WERI-Rb-1 (cell line): ENCODE results near the gene CACNB1.

ENCODE experiments used
- DNase-seq: peaks from one replicate; pipeline ENCODE4 v3.0.0-alpha.2; 2020
- H3K27ac ChIP-seq: fragments of 250-450 bp; sonication (Bioruptor Pico); 2 replicates; pipeline ENCODE4 v1.5.1; 2020; ENCODE audit warnings: mild to moderate bottlenecking, moderate library complexity
- H3K27me3 ChIP-seq: fragments of 250-450 bp; sonication (Bioruptor Pico); 2 replicates; pipeline ENCODE4 v1.5.1; 2021; ENCODE audit warnings: mild to moderate bottlenecking, low read depth, moderate library complexity; ENCODE audit not compliant: insufficient read depth, severe bottlenecking
- H3K36me3 ChIP-seq: fragments of 250-450 bp; sonication (Bioruptor Pico); 2 replicates; pipeline ENCODE4 v1.5.1; 2020; ENCODE audit warnings: mild to moderate bottlenecking, moderate library complexity
- H3K4me3 ChIP-seq: 2 replicates; pipeline ENCODE4 v1.5.1; 2011; ENCODE audit warnings: low read depth, mild to moderate bottlenecking, control low read depth, low read length
- H3K9me3 ChIP-seq: fragments of 250-450 bp; sonication (Bioruptor Pico); 2 replicates; pipeline ENCODE4 v1.5.1; 2021; ENCODE audit warnings: mild to moderate bottlenecking, moderate library complexity; ENCODE audit not compliant: severe bottlenecking
- CTCF ChIP-seq: IDR thresholded peaks from 2 replicates; pipeline ENCODE4 v1.5.1; 2011; ENCODE audit warnings: low read depth, mild to moderate bottlenecking, control low read depth, inconsistent platforms, low read length

CACNB1 gene

GRCh38 chr17:39200957-39201510, 3.6 kb upstream of the CACNB1 start:
- H3K36me3 ChIP-seq = peaks cover 43% of the 10 kb centered on the region
- H3K27ac ChIP-seq = peak overlapping the region; percentile 100
- H3K9me3 ChIP-seq = no peaks in the 10 kb centered on the region
- no peaks in the 10 kb centered on the region for H3K27me3 ChIP-seq
- TF ChIP-seq CTCF = no peak
- H3K4me3 ChIP-seq = peak overlapping the region; percentile 96
- DNase-seq = no peak

- TF ChIP-seq CTCF = no peak
- H3K9me3 ChIP-seq = no peaks in the 10 kb centered on the region
- DNase-seq = peak; percentile 67
- H3K36me3 ChIP-seq = peaks cover 43% of the 10 kb centered on the region
- no peaks in the 10 kb centered on the region for H3K27me3 ChIP-seq
- peak within 1 kb of the TSS; percentile 100 for H3K27ac ChIP-seq
- H3K4me3 ChIP-seq = peak within 1 kb of the TSS; percentile 96
Observed at GRCh38 chr17:39200070-39200879, 2.8 kb upstream of the CACNB1 start, which contains the start of gene RPL19. Gene RPL19 (plus strand): TSS chr17:39200283. CDS start chr17:39200345, 62 bp downstream.

- H3K9me3 ChIP-seq = no peaks in the 10 kb centered on the region
- H3K36me3 ChIP-seq = peaks cover 38% of the 10 kb centered on the region
- DNase-seq = peak; percentile 91
- TF ChIP-seq CTCF = no peak
- no peaks in the 10 kb centered on the region for H3K27me3 ChIP-seq
- H3K4me3 ChIP-seq = peak overlapping the region; percentile 96
- peak overlapping the region; percentile 100 for H3K27ac ChIP-seq
Observed at GRCh38 chr17:39199820-39200069, 2.3 kb upstream of the CACNB1 start.

GRCh38 chr17:39198186-39198566, 707 bp upstream of the CACNB1 start:
- no peaks in the 10 kb centered on the region for H3K9me3 ChIP-seq
- TF ChIP-seq CTCF = no peak
- peak overlapping the region; percentile 69 for H3K27ac ChIP-seq
- no peak overlapping the region; the same call in 1 of the 2 replicates for H3K4me3 ChIP-seq
- no peaks in the 10 kb centered on the region for H3K27me3 ChIP-seq
- H3K36me3 ChIP-seq = peaks cover 32% of the 10 kb centered on the region
- DNase-seq = no peak

- Histone ChIP-seq H3K9me3 (no peaks in the 10 kb centered on the region), H3K27ac (peak overlapping the region; percentile 69), H3K4me3 (peak overlapping the region; percentile 77), H3K27me3 (no peaks in the 10 kb centered on the region), H3K36me3 (peaks cover 19% of the 10 kb centered on the region)
- DNase-seq = peak; percentile 31
- TF ChIP-seq CTCF = no peak
Observed at GRCh38 chr17:39196808-39197291, 619 bp downstream of the CACNB1 start.
